CD1c-positive myeloid dendritic cell (primary cell): Measurements from ENCODE around the gene DOP1A.

ENCODE experiments used
- DNase-seq: peaks from one replicate; pipeline ENCODE4 v3.0.0-alpha.2; 2016; ENCODE audit errors: extremely low spot score

DOP1A gene

DNA sequence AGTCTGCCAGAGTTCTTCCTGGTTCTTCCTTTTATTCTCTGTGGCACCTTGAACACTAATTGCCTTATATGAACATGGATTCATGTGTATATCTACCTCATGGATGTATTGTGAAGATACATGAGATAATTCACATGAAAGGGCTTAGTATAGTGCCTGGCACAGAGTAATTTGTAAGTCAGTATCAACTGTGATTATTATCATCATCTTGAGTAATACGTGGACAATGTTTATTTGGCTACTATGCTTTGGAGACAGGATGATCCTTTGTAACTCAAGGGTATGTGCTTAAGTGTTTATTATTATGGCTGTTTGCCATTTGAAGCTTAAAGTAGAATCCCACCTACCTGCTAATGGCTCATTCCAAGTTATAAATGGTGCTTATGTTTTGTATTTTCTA is 16.0 kb downstream of the DOP1A start:
- DNase-seq, result no peak

DNA sequence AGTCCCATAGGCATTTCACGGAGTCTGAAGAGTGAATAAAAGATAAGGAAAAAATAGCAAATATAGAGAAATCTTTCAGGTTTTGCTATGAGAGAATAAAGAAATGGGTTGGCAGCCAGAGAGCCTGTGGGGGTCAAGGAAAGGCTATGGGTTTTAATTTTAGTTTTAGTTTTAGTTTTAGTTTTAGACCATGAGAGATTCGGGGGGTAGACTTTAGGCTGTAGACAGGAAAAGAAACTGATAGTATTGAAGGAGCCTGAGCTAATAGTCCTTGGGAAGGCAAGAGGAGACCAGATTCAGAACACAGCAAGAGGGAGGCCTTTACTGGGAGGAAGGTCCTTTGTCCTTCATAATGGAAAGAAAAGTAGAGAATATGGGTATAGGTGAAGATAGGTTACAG is 19.3 kb downstream of the DOP1A start:
- DNase-seq, result no peak

GRCh38 chr6:83092756-83093399 is 25.4 kb downstream of the DOP1A start:
- no peak for DNase-seq

DNA sequence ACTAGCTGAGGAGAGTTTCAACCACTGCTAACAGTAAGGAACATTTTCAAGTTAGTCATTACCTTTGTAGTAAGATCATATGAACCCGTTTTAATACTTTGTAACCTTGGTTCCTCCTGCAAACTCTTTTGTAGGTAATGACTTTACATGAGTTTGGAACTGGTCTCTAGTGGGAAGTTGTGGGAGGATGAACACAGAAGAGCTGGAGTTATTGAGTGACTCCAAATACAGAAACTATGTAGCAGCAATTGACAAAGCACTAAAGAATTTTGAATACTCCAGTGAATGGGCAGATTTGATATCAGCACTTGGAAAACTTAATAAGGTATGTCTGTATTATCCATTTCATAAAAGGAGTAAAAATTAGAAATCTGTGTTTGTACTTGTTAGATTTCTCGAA is 29.3 kb downstream of the DOP1A start:
- DNase-seq, result no peak

DNA sequence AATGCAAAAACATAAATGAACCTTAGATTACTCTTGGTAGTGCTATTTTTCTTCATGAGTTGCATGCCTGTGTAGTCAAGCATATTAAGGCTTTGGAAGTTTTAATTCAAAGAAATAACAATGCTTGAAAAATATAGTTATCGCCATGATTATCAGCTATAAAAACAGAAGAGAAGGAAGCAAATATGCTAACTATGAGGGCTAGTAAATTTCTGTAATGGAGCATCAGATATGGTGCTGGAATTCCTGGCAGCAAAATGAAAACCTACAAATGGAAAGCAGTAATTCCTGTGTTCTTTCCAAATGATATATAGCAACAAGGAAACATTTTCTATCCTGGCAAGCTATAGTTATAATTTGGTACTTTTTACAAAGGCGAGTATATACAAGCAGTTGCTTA is 29.7 kb downstream of the DOP1A start:
- no peak for DNase-seq

DNA sequence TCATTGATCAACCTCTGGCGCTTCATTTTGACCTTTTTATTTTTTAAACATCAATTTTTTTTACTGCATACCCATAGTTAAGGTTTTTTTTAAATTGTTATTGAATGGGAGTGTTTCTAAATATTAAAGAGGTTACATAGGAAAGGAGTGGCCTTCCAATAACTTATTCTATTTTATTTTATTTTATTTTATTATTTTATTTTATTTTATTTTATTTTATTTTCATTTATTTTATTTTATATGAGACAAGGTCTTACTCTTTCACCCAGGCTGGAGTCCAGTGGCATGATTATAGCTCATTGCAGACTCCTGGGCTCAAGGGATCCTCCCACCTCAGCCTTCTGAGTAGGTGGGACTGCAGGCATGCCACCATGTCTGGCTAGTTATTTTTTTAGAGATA is 30.2 kb downstream of the DOP1A start:
- no peak for DNase-seq

DNA sequence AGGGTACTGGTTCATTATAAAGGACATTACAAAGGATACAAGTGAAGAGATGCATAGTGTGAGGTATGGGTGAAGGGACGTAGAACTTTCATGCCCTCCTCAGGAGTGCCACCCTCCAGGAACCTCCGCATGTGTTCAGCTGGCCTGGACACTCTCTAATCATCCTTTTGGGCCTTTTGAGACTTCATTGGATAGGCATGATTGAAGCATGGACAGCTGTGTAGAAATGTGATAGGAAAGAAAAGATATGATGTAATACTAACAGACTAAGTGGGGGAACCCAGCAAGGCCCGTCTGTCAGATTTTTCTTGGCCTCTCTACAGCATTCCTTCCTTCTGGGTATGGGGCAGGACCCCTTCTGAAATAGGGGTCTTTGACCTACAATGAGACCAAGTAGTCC is 31.1 kb downstream of the DOP1A start:
- DNase-seq, result no peak

DNA sequence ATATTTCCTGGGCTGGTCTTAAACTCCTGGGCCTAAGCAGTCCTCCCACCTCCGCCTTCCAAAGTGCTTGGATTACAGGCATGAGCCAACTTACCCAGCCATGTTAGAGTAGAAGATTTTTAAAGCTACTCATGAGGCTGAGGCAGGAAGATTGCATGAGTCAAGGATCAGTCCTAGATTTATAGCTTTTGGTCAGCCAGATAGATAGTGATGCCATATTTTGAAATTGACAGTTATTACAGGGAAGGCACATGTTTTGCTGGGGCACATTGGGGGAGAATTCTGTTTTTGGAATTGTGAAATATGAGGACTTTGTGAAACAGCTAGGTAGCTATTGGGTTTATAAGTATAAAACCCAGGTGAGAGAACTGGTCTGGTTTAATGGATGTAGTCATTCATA is 40.9 kb downstream of the DOP1A start:
- DNase-seq, result no peak

DNA sequence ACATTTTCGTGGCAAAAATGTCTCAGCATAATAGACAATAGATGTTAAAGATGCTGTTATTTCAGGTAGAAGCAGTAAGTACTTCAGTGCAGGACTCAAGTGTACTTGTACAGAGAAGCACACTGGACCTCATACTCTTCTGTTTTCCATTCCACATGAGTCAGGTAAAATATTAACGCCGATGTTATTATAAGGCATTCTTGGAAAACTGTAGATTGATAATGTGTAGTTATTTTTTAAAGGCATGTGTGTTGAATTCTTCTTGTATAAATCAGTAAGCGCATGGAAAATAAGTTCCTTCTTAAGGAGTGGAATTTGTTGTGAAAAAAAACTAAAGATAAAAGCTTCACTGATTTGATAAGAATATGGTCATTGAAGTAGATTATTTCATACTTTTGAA is 45.8 kb downstream of the DOP1A start:
- DNase-seq, result no peak

DNA sequence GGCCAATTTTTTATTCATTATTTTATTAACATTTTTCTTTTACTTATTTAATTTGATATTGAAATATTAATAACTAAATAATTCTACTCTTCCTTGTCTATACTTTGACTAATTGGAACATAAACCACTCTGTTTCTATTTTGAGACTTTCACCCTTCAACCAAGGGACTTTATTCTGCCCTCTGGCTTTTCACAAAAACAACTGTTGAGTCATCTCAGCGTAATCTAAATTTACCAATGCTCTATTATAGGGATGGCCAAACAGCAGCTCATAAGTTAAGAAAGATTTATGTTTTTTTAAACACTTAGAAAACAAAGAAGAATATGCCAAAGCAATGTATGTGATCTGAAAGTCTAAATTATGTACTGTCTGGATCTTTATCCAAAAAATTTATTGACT is 46.7 kb downstream of the DOP1A start:
- no peak for DNase-seq

- DNase-seq, result peak; percentile 8
Measured at GRCh38 chr6:83117802-83118201, 50.3 kb downstream of the DOP1A start.

DNA sequence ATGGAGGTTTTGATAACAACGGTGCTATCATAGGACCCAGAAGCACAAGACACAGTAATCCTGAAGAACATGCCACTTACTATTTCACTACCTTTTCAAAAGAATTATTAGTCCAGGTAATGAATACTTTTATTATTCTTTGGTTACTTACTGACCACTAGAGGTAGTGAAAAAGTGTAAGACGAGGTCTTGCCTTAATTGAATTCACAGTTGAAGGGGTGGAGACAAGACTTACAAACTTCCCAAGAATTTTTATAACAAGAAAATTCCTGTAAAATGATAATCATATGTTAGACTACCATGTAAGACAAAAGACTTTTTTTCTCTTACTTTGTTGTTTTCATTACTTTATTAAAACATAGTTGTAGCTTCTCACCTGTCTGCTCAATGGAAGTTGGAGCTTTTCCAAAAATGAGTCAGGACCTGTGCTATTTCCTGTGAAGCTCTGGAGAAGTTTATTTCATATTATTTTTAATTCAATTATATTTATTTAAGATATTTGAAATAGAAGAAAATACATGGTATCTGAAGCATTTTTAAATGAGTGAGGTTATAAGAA is 52.4 kb downstream of the DOP1A start:
- DNase-seq, result no peak

- DNase-seq, result no peak
Measured at GRCh38 chr6:83124553-83124952, 57.1 kb downstream of the DOP1A start.

GRCh38 chr6:83125425-83125824 is 58.0 kb downstream of the DOP1A start:
- DNase-seq, result no peak

GRCh38 chr6:83126223-83126622 is 58.8 kb downstream of the DOP1A start:
- no peak for DNase-seq

DNA sequence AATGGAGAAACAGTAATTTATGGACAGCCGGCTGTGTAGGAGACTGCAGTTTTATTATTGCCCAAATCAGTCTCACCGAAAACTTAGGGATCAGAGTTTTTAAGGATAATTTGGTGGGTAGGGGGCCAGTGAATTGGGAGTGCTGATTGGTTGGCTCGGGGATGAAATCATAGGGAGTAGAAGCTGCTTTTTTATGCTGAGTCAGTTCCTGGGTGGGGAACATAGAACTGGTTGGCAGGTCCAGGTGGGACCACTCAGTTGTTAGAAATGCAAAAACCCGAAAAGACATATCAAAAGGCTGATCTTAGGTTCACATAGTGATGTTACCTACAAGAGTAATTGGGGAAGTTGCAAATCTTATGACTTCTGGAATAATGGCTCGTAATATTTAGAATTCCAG is 59.3 kb downstream of the DOP1A start:
- no peak for DNase-seq

DNA sequence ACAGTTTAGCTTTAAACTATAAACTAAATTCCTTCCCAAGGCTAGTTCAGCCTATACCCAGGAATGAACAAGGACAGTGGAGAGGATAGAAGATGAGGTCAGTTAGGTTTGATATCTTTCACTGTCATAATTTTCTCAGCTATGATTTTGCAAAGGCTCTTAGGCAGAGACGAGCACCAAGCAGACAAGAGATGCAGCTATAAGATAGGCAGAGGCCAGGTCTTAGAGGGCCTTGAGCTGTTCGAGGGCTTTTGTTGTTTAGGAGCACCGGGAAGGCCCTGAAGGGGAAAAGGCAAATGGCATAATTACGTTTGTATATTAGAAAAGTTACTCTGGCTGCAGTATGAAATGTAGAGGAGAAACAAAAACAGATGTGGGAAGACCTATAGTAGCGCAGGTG is 59.8 kb downstream of the DOP1A start:
- no peak for DNase-seq

- DNase-seq, result no peak
Measured at GRCh38 chr6:83127976-83128375, 60.5 kb downstream of the DOP1A start.

GRCh38 chr6:83132121-83132520 is 64.7 kb downstream of the DOP1A start:
- no peak for DNase-seq

DNA sequence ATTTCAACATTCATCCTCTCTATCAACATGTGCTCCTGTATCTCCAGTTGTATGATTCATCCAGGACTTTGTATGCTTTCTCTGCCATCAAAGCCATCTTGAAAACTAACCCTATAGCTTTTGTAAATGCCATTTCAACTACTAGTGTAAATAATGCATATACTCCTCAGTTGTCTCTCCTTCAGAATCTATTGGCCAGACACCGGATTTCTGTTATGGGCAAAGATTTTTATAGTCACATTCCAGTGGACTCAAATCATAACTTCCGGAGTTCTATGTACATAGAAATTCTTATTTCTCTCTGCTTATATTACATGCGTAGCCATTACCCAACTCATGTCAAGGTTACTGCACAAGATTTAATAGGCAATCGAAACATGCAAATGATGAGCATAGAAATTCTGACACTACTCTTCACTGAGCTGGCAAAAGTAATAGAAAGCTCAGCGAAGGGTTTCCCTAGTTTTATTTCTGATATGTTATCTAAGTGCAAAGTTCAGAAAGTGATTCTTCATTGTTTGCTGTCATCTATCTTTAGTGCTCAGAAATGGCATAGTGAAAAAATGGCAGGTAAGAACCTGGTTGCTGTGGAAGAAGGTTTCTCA is 70.7 kb downstream of the DOP1A start:
- no peak for DNase-seq

GRCh38 chr6:83138758-83139157 is 71.3 kb downstream of the DOP1A start:
- no peak for DNase-seq

DNA sequence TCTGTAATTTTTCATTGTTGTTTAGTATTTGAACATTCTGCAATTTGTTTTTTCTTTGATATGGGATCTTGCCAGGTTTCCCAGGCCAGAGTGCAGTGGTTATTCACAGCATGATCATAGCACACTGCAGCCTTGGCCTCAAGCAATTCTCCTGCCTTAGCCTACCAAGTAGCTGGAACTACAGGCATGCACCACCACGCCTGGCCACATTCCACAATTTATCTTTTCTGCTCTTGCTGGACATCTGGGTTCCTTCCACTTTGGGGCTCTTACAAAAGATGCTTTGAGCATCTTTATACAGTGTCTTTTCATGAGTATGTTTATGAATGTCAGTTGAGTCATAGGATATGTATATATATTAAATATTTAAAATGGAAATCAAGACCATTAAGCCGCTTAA is 83.6 kb downstream of the DOP1A start:
- DNase-seq, result no peak

GRCh38 chr6:83152913-83153312 is 85.4 kb downstream of the DOP1A start:
- no peak for DNase-seq
